Epithelial cell of proximal tubule (primary cell): ENCODE data around the gene ASTN2. TPM values are rescaled to one million over a fixed set of nuclear protein-coding genes. Genes with fewer than 3 reads are reported as not detected.

Experiments
- DNase-seq: peaks from one replicate; pipeline ENCODE4 v3.0.0-alpha.2; 2011; ENCODE audit warnings: low read depth
- H3K4me3 ChIP-seq: 2 replicates; pipeline ENCODE4 v1.5.1; 2011; ENCODE audit warnings: low read depth, mild to moderate bottlenecking, low read length
- total RNA-seq: library from RNA; depleted of rRNA; stranded (reverse); fragments of >200 nt; gene quantifications from 2 replicates; pipeline ENCODE4 v1.2.3, GENCODE V29; 2015
- TF ChIP-seq, protein P1 (sequence below): conservative IDR thresholded peaks from 2 replicates; pipeline ENCODE4 v1.5.1; 2012; ENCODE audit warnings: low read depth, mild to moderate bottlenecking, low read length

Gene ASTN2
- total RNA-seq, 1 donor from 2014 or later, result 4.4 TPM

DNA sequence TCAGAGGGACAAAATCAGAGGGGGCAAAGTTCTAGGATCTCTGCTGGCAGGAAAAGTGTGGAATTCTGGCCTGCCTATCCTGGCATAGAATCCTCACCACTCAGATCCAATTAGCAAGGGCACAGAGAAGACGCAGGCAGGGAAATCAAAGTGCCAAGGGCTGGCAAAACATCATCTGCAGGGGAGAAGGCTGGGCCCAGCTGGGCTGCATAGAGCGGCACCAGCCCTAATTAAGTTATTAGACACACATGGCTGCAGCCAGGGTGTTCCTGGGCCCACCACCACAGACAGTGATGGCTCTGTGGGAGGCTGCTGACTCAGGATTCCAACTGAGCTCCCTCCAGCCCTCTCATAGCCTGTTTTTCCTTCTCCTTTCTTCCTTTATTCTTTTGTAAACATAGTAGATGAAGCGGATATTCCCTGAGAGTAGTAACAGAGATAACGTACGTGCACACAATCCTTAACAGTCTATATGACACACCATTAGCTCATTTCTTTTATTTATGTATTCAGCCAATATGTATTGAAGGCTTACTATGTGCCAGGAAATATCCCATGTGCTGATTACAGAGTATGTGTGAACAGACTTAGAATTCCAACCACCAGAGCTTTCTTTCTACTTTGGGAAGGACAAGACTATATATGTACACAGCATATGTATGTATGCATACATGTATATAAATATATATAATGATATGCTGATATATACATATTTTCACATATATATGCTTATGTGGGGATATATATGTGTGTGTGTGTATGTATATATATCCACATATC, 236.1 kb downstream of the ASTN2 start:
- DNase-seq, result no peak
- H3K4me3 ChIP-seq, result no peak overlapping the region
- TF ChIP-seq, protein P1, sequence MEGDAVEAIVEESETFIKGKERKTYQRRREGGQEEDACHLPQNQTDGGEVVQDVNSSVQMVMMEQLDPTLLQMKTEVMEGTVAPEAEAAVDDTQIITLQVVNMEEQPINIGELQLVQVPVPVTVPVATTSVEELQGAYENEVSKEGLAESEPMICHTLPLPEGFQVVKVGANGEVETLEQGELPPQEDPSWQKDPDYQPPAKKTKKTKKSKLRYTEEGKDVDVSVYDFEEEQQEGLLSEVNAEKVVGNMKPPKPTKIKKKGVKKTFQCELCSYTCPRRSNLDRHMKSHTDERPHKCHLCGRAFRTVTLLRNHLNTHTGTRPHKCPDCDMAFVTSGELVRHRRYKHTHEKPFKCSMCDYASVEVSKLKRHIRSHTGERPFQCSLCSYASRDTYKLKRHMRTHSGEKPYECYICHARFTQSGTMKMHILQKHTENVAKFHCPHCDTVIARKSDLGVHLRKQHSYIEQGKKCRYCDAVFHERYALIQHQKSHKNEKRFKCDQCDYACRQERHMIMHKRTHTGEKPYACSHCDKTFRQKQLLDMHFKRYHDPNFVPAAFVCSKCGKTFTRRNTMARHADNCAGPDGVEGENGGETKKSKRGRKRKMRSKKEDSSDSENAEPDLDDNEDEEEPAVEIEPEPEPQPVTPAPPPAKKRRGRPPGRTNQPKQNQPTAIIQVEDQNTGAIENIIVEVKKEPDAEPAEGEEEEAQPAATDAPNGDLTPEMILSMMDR, result no peak

DNA sequence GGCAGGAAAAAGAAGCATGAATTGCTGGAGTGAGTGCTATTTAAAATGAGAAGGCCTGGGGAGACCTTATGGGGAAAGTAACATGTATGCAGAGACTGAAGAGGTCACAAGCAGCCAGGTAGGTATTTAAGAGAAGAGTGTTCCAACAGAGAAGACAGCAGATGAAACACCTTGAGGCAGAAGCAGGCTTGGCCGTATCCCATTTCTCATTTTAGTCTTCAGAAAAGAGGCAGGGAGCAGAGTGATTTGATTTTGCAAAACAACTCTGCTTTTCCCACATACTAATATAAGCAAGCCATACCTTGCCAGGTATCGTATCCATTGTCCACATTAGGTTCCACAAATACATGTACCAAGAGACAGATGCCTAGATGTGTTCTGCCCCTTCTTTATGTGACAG, 244.3 kb downstream of the ASTN2 start:
- TF ChIP-seq, protein P1, result no peak
- no peak for DNase-seq
- no peak overlapping the region for H3K4me3 ChIP-seq

DNA sequence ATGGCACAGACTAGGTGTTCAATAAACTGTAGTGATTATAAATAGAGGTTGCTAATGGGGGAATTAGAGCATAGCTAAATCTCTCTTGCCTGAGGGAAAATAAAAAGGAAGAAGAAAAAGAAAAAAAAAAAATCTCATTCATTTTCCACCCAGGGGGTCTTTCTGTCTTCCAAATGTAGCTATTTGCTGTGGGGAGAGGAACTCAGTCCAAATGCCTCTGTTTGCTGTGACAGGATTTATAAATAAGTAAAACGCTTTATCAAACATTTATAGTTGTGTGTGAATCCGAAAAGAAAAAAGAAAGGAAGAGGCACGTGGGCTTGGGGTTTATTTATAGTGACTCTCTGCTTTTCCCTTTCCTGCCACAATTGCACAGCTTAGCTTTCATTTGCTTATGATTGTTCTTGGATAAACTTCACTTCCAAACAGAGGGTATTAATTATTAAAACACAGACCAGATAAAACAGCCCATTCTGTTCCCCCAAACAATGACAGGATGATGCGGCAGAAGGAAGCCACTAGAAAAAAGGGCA, 245.7 kb downstream of the ASTN2 start:
- TF ChIP-seq, protein P1, result no peak
- DNase-seq, result no peak
- no peak overlapping the region for H3K4me3 ChIP-seq

DNA sequence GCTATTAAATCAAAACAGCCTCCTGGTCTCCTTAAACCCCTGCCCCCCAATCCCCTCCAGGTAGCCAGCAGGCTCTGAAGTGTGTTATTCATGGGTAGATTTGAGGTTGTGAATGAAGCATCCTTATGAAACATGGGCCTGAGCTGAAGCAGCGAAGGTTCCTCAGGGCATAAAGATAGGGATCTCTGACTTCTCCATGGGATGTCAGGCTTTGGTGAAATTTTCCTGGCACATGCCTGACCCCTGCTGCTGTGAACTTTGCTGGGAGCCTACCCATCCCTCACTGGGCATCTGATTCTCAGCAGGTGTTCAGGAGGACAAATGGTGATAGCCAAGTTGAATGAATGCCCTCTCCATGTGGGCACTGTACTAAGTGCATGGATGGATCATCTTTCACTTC, 250.3 kb downstream of the ASTN2 start:
- TF ChIP-seq, protein P1, result no peak
- no peak overlapping the region for H3K4me3 ChIP-seq
- DNase-seq, result no peak

- TF ChIP-seq, protein P1, result peak; percentile 28
- no peak for DNase-seq
These were observed 254.6 kb downstream of the ASTN2 start for GRCh38 chr9:117160254-117160653.

GRCh38 chr9:117156771-117157535, 257.9 kb downstream of the ASTN2 start:
- H3K4me3 ChIP-seq, result no peak overlapping the region
- no peak for DNase-seq
- TF ChIP-seq, protein P1, result no peak

More at GRCh38 chr9:117160254-117160653, 254.6 kb downstream of the ASTN2 start:
- H3K4me3 ChIP-seq, result no peak overlapping the region
